Central memory CD4-positive, alpha-beta T cell (primary cell): ENCODE data around the gene RBM19.
"Not testable (repeated sequence)": the region's sequence is repeated elsewhere in the genome, so short reads cannot be mapped to it uniquely, and the experiment has no call there.

ENCODE experiments used
- DNase-seq: peaks from one replicate; pipeline ENCODE4 v3.0.0; 2022

The RBM19 gene

GRCh38 chr12:113930249-113930648 lies 35.9 kb downstream of the RBM19 start:
- no peak for DNase-seq

- no peak for DNase-seq
These were observed 36.7 kb downstream of the RBM19 start for GRCh38 chr12:113929312-113929989.

- DNase-seq = no peak
These were observed 39.3 kb downstream of the RBM19 start for GRCh38 chr12:113926788-113927187.

GRCh38 chr12:113924341-113924740 lies 41.8 kb downstream of the RBM19 start:
- no peak for DNase-seq

- DNase-seq = no peak
These were observed 42.9 kb downstream of the RBM19 start for GRCh38 chr12:113923251-113923650.

- DNase-seq = no peak
These were observed 44.7 kb downstream of the RBM19 start for GRCh38 chr12:113921430-113921829.

- DNase-seq = no peak
These were observed 46.3 kb downstream of the RBM19 start for GRCh38 chr12:113919791-113920190.

GRCh38 chr12:113918306-113918705 lies 47.8 kb downstream of the RBM19 start:
- DNase-seq = no peak

GRCh38 chr12:113917393-113917792 lies 48.7 kb downstream of the RBM19 start:
- DNase-seq = no peak

GRCh38 chr12:113914806-113915205 lies 51.3 kb downstream of the RBM19 start:
- no peak for DNase-seq

GRCh38 chr12:113914176-113914575 lies 51.9 kb downstream of the RBM19 start:
- no peak for DNase-seq

GRCh38 chr12:113912760-113913329 lies 53.3 kb downstream of the RBM19 start:
- no peak for DNase-seq

GRCh38 chr12:113911971-113912759 lies 54.0 kb downstream of the RBM19 start:
- DNase-seq = no peak

- DNase-seq = no peak
These were observed 55.3 kb downstream of the RBM19 start for GRCh38 chr12:113910751-113911272.

GRCh38 chr12:113909776-113910420 lies 56.2 kb downstream of the RBM19 start:
- no peak for DNase-seq

GRCh38 chr12:113908584-113909100 lies 57.5 kb downstream of the RBM19 start:
- DNase-seq = no peak

- no peak for DNase-seq
These were observed 58.5 kb downstream of the RBM19 start for GRCh38 chr12:113907446-113908180.

- no peak for DNase-seq
These were observed 59.5 kb downstream of the RBM19 start for GRCh38 chr12:113906411-113907200.

GRCh38 chr12:113905829-113906228 lies 60.3 kb downstream of the RBM19 start:
- DNase-seq = no peak

GRCh38 chr12:113903381-113903863 lies 62.7 kb downstream of the RBM19 start:
- no peak for DNase-seq

- DNase-seq = not testable (repeated sequence)
These were observed 64.8 kb downstream of the RBM19 start for GRCh38 chr12:113901319-113901718.
